GM21717 (cell line): ENCODE measurements around the gene STEAP3.

Source experiments
- ATAC-seq: cut with Tn5 transposase; IDR thresholded peaks from one replicate; pipeline ENCODE4 v1.9.1; 2021; ENCODE audit warnings: mild to moderate bottlenecking, moderate library complexity; ENCODE audit not compliant: unreplicated experiment

STEAP3 gene

DNA sequence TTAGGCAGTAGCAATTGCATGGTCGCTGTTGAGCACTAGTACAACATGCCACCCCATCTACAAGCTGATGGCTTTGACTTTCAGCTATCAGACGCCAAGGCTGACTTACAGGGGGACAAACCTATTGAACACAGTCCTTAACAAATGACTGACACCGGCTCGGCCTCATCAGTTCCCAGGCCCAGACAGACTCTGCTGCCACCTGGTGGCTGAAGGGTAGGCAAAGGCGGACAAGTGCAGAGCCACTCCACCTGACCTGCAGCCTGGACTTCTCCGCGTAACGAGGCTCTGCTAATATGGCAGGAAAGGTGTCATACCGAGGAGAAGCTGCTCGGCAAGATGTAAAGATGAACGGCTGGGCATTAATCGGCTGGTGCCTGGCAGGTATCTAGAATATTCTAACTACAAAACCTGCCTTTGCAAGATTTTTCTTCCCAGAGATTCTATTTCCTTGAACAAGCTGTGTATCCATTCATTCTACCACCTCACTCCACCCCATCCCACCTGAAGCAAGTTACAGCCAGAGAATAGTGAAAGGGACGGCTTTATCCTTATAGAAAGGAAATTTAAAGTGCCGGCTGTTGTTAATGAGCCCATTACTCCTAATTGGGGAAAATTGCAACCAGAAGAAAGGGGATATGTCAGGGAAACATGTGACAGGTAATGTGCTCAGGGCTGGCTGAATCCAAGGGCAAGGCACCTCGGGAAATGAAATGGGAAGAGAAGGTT lies 67.4 kb downstream of the STEAP3 start:
- peak; percentile 80 for ATAC-seq

DNA sequence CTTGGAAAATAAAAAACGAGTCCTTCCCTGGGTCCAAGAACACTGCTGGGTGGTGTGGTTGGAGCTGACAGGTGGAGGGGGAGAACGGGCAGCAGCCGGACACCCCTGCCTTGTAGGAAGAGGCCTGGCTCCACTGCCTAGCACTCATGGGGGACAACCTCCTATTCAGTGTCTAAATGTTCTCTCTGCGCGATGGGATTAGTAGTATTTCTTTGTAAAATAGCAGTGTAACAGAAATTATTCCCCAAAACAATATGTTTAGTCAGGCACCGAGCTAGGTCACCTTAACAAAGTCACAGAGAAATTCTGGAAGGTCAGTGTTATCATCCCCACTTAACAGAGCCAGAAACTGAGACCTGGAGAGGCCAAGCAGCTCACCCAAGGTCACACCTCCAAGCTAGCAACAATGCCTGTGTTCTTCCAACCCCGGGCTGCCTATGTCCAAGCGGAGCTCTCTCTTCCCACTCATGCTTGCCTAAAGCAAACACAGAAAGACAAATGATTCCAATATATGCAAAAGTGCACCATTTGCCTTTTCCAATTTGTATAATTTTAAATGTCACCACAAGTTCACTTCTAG lies 68.0 kb downstream of the STEAP3 start:
- ATAC-seq = no peak

- ATAC-seq = no peak
These were observed 68.6 kb downstream of the STEAP3 start for GRCh38 chr2:119292226-119292625.

- no peak for ATAC-seq
These were observed 69.6 kb downstream of the STEAP3 start for GRCh38 chr2:119293254-119293653.

- ATAC-seq = no peak
These were observed 70.3 kb downstream of the STEAP3 start for GRCh38 chr2:119293900-119294299.

DNA sequence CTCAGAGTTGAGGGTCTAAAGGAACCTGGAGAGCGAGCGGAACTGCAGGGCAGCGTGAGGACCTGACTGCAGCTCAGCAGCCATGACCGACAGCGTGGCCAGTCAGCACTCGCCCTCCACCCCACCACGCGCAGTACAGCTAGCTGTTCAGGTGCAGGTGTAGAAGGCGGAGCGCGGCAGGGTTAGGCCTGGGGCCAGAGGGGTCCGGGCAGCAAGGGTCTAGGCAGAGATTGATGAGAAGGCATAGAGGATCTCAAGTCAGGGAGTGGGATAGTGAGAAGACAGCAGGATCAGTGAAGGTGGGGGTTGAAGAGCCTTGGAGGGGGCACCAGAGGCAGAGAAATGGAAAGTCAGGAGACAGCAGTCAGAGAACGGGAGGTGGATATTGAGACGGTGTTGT lies 71.0 kb downstream of the STEAP3 start:
- ATAC-seq = no peak

- ATAC-seq = no peak
These were observed 72.2 kb downstream of the STEAP3 start for GRCh38 chr2:119295688-119296375.

DNA sequence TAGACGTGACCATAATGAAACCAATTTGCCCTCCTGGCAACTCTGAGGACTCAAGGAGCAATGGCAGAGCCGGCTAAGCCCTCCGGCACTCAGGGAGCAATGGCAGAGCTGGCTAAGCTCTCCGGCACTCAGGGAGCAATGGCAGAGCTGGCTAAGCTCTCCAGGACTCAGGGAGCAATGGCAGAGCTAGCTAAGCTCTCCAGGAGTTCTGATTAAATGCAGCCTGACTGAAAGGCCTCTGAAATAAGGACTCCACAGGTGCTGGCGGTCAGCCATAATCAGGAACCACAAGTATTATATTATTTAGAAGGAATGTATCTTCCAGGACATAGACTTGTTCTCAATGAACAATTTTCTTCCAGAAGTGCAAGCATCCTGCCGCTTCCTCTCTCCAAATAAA lies 77.8 kb downstream of the STEAP3 start:
- ATAC-seq = no peak

DNA sequence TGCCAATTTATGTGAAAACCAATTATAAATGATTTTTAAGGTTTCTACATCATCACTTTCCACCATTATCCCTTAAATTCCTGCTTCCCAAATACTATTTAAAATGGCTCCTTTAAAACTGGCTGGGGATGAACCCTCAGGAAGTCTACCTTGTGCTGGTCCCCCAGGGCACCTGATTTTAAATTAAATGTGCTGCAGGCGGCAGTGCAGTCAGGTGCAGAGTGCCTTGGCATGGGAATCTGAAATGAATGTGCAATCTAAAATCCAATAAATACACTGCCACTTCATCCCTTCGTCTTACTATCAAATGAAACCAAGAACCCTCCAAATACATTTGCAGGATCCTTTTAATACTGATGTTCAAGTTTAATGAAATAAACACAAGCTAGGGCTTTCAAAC lies 81.2 kb downstream of the STEAP3 start:
- ATAC-seq = no peak

GRCh38 chr2:119305497-119306195 lies 82.0 kb downstream of the STEAP3 start:
- no peak for ATAC-seq

DNA sequence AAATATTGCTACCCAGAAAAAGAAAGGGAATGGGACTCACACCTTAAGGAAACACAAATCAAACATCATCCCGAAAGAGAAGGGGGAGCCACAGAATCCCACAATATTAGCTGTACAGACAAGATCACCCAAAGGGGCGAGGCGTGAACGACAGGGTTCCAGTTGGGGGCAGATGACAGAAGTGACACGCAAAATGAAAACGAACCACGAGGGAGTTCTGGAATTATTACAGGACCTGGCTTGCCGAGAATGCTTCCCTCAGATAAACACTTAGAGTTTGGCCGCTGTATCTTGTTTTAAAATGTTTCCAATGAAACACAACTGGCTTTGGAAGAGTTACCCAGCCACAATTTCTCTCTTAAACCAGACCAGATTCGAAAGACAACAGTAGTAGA lies 82.6 kb downstream of the STEAP3 start:
- ATAC-seq = no peak

GRCh38 chr2:119307419-119308140 lies 83.9 kb downstream of the STEAP3 start:
- no peak for ATAC-seq

DNA sequence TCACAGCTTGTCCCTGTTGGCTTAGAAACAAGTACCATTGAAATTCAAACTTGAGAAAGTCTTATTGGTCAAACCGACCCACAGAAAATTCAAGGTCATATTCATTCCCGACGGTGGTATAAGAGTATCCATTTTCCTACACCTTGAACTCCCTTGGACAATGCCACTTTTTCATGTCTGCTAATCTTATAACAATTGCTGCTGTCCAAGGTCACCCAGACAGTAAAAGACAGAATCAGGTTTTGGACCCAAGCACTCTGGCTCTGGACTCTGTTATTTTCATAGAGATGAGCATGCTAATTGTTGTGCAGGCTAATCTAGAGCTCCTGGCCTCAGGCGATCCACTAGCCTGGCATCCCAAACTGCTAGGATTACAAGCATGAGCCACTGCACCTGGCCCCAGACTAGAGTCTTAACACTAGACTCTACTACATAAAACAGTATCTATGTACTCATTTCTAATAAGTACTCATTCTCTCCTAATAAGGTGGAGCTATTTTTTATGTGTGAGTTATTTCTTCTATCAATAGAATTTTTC lies 85.2 kb downstream of the STEAP3 start:
- ATAC-seq = no peak

- ATAC-seq = peak; percentile 26
These were observed 87.7 kb downstream of the STEAP3 start for GRCh38 chr2:119311371-119311770.

- no peak for ATAC-seq
These were observed 88.2 kb downstream of the STEAP3 start for GRCh38 chr2:119311831-119312230.
